Mesenchymal stem cell (in vitro differentiated cells and primary cell): ENCODE measurements around the gene RNF182.
A peak's percentile ranks its signal among the peaks of the same experiment; 100 is the strongest.

ENCODE experiments used
- DNase-seq: peaks from one replicate; pipeline ENCODE4 v3.0.0-alpha.2; 2013
- H2AFZ ChIP-seq: one replicate; pipeline ENCODE4 v1.6.1; 2013; ENCODE audit warnings: low read depth, mild to moderate bottlenecking, control low read depth, inconsistent platforms, low read length, moderate library complexity
- H2AK5ac ChIP-seq: 2 replicates; pipeline ENCODE4 v1.6.1; 2013; ENCODE audit warnings: low read length, moderate library complexity, mild to moderate bottlenecking, inconsistent platforms; ENCODE audit not compliant: severe bottlenecking
- H2BK120ac ChIP-seq: one replicate; pipeline ENCODE4 v1.6.1; 2013; ENCODE audit warnings: low read depth, mild to moderate bottlenecking, inconsistent platforms, low read length, moderate library complexity
- H2BK12ac ChIP-seq, 2 experiments: one replicate each; pipeline ENCODE4 v1.6.1; 2013; ENCODE audit warnings: inconsistent platforms in 2 of 2, low read length in 2 of 2, mild to moderate bottlenecking in 2 of 2, moderate library complexity in 2 of 2, control low read depth in 1 of 2
- H2BK15ac ChIP-seq: one replicate; pipeline ENCODE4 v1.6.1; 2013; ENCODE audit warnings: mild to moderate bottlenecking, low read depth, inconsistent platforms; ENCODE audit not compliant: poor library complexity, severe bottlenecking
- H2BK5ac ChIP-seq: 2 replicates; pipeline ENCODE4 v1.6.1; 2013; ENCODE audit warnings: low read depth, mild to moderate bottlenecking, low read length, control low read depth, inconsistent platforms; ENCODE audit not compliant: poor library complexity, severe bottlenecking
- H3K14ac ChIP-seq, 2 experiments: one replicate each; pipeline ENCODE4 v1.6.1; 2013; ENCODE audit warnings: inconsistent platforms in 2 of 2, low read length in 2 of 2, control low read depth in 1 of 2, mild to moderate bottlenecking in 1 of 2, moderate library complexity in 1 of 2
- H3K18ac ChIP-seq, 2 experiments: one replicate each; pipeline ENCODE4 v1.6.1; 2013; ENCODE audit warnings: inconsistent platforms in 2 of 2, low read length in 2 of 2, control low read depth in 1 of 2, low read depth in 1 of 2, mild to moderate bottlenecking in 1 of 2
- H3K23ac ChIP-seq, 2 experiments: one replicate each; pipeline ENCODE4 v1.6.1; 2013; ENCODE audit warnings: inconsistent platforms in 2 of 2, low read length in 2 of 2, mild to moderate bottlenecking in 2 of 2, moderate library complexity in 2 of 2, control low read depth in 1 of 2
- H3K27ac ChIP-seq: 2 replicates; pipeline ENCODE4 v1.5.1; 2013; ENCODE audit warnings: mild to moderate bottlenecking, moderate library complexity, low read length, control low read depth, inconsistent platforms; ENCODE audit not compliant: poor library complexity, severe bottlenecking
- H3K27me3 ChIP-seq, 2 experiments: 2 replicates each; pipeline versions ENCODE4 v1.6.1 to v1.7.0; 2013; ENCODE audit warnings: low read length in 2 of 2, mild to moderate bottlenecking in 2 of 2, moderate library complexity in 2 of 2, control low read depth in 1 of 2, inconsistent platforms in 1 of 2; ENCODE audit not compliant: control insufficient read depth in 1 of 2, insufficient read depth in 1 of 2
- H3K36me3 ChIP-seq, 2 experiments: 2 replicates each; pipeline versions ENCODE4 v1.6.1 to v1.7.0; 2013; ENCODE audit warnings: low read length in 2 of 2, control low read depth in 1 of 2, inconsistent platforms in 1 of 2, low read depth in 1 of 2, mild to moderate bottlenecking in 1 of 2; ENCODE audit not compliant: insufficient read depth in 2 of 2, control insufficient read depth in 1 of 2
- H3K4ac ChIP-seq, 2 experiments: one replicate each; pipeline ENCODE4 v1.6.1; 2013; ENCODE audit warnings: inconsistent platforms in 2 of 2, low read length in 2 of 2, mild to moderate bottlenecking in 2 of 2, moderate library complexity in 2 of 2, control low read depth in 1 of 2, low read depth in 1 of 2
- H3K4me1 ChIP-seq: 2 replicates; pipeline ENCODE4 v1.6.1; 2013; ENCODE audit warnings: low read depth, low read length, control low read depth; ENCODE audit not compliant: control insufficient read depth, insufficient read depth
- H3K4me2 ChIP-seq: 2 replicates; pipeline ENCODE4 v1.6.1; 2013; ENCODE audit warnings: low read length, mild to moderate bottlenecking, inconsistent platforms; ENCODE audit not compliant: poor library complexity, severe bottlenecking
- H3K4me3 ChIP-seq, 2 experiments: 2 replicates each; pipeline versions ENCODE4 v1.5.1 to v1.7.0; 2013; ENCODE audit warnings: low read length in 2 of 2, mild to moderate bottlenecking in 2 of 2, control low read depth in 1 of 2, low read depth in 1 of 2; ENCODE audit not compliant: insufficient read depth in 1 of 2
- H3K79me1 ChIP-seq: replicated peaks from 2 replicates; pipeline ENCODE4 v1.6.1; 2013; ENCODE audit warnings: mild to moderate bottlenecking, control low read depth, low read length, inconsistent platforms; ENCODE audit not compliant: poor library complexity, severe bottlenecking
- H3K9ac ChIP-seq: 2 replicates; pipeline ENCODE4 v1.7.0; 2013; ENCODE audit warnings: mild to moderate bottlenecking, low read length, moderate library complexity
- H3K9me3 ChIP-seq: 2 replicates; pipeline ENCODE4 v1.7.0; 2013; ENCODE audit warnings: mild to moderate bottlenecking, low read length; ENCODE audit not compliant: control insufficient read depth
- H4K8ac ChIP-seq: one replicate; pipeline ENCODE4 v1.6.1; 2013; ENCODE audit warnings: inconsistent platforms, mild to moderate bottlenecking, low read length, moderate library complexity
- H4K91ac ChIP-seq: one replicate; pipeline ENCODE4 v1.6.1; 2013; ENCODE audit warnings: mild to moderate bottlenecking, low read length, inconsistent platforms
- WGBS: methylation state at CpG from one replicate; pipeline ENCODE4 v1.1.7; 2013; ENCODE audit warnings: mixed read lengths; 5-methylcytosine and 5-hydroxymethylcytosine counted together

The RNF182 gene

GRCh38 chr6:13991393-13991792 is 66.6 kb downstream of the RNF182 start:
- Histone ChIP-seq H2AFZ (no peak overlapping the region), H3K27me3 (no peaks in the 10 kb centered on the region), H2BK120ac (no peak overlapping the region), H3K14ac (no peak overlapping the region), H3K4me3 (no peak overlapping the region), H4K8ac (no peak overlapping the region), H4K91ac (no peak overlapping the region), H3K9ac (no peak overlapping the region), H3K23ac (no peak overlapping the region), H3K9me3 (no peaks in the 10 kb centered on the region), H2BK12ac (no peak overlapping the region), H3K4me1 (peaks cover 1% of the 10 kb centered on the region), H3K4me2 (no peak overlapping the region), H3K36me3 (no peaks in the 10 kb centered on the region), H3K4ac (no peak overlapping the region), H2BK5ac (no peak overlapping the region), H2AK5ac (no peak overlapping the region), H2BK15ac (no peak overlapping the region), H3K27ac (no peak overlapping the region), H3K18ac (no peak overlapping the region), H3K79me1 (no peaks in the 10 kb centered on the region)
- WGBS, result 100% methylated on average over 1 of the region's 6 CpGs
- DNase-seq, result no peak

- Histone ChIP-seq H3K27me3 (no peaks in the 10 kb centered on the region), H2BK120ac (no peak overlapping the region), H3K23ac (no peak overlapping the region), H3K27ac (no peak overlapping the region), H3K9me3 (no peaks in the 10 kb centered on the region), H3K14ac (no peak overlapping the region), H2BK15ac (no peak overlapping the region), H3K18ac (no peak overlapping the region), H3K36me3 (no peaks in the 10 kb centered on the region), H4K91ac (no peak overlapping the region), H3K4me2 (no peak overlapping the region), H4K8ac (no peak overlapping the region), H2BK5ac (no peak overlapping the region), H3K9ac (no peak overlapping the region), H2BK12ac (no peak overlapping the region), H3K4me3 (peak overlapping the region in 1 of 2 experiments; percentile 16), H3K79me1 (no peaks in the 10 kb centered on the region), H2AFZ (no peak overlapping the region), H3K4ac (no peak overlapping the region), H2AK5ac (no peak overlapping the region), H3K4me1 (peaks cover under 1% of the 10 kb centered on the region)
- 65% methylated on average over 4 of the region's 5 CpGs for WGBS
- peak; percentile 78 for DNase-seq
These were observed 67.8 kb downstream of the RNF182 start for GRCh38 chr6:13992417-13993055.

- no peak overlapping the region for H4K91ac ChIP-seq
- no peak overlapping the region for H4K8ac ChIP-seq
- no peak overlapping the region for H3K9ac ChIP-seq
- H2AFZ ChIP-seq, result no peak overlapping the region
- no peak overlapping the region for H3K14ac ChIP-seq
- no peak overlapping the region for H3K4me3 ChIP-seq
- H2BK12ac ChIP-seq, result no peak overlapping the region
- no peak overlapping the region for H3K27ac ChIP-seq
- no peak overlapping the region for H3K23ac ChIP-seq
- WGBS, result no CpG with 5 or more reads among the region's 2 CpGs
- H2BK15ac ChIP-seq, result no peak overlapping the region
- H3K4ac ChIP-seq, result no peak overlapping the region
- no peak overlapping the region for H2BK5ac ChIP-seq
- H2AK5ac ChIP-seq, result no peak overlapping the region
- no peaks in the 10 kb centered on the region for H3K27me3 ChIP-seq
- H3K36me3 ChIP-seq, result no peaks in the 10 kb centered on the region
- no peaks in the 10 kb centered on the region for H3K4me1 ChIP-seq
- H3K18ac ChIP-seq, result no peak overlapping the region
- DNase-seq, result no peak
- H2BK120ac ChIP-seq, result no peak overlapping the region
- H3K4me2 ChIP-seq, result no peak overlapping the region
- no peaks in the 10 kb centered on the region for H3K9me3 ChIP-seq
- H3K79me1 ChIP-seq, result no peaks in the 10 kb centered on the region
These were observed 68.7 kb downstream of the RNF182 start for GRCh38 chr6:13993416-13993815.

GRCh38 chr6:13998356-13998755 is 73.6 kb downstream of the RNF182 start:
- H2BK15ac ChIP-seq, result no peak overlapping the region
- no peaks in the 10 kb centered on the region for H3K9me3 ChIP-seq
- DNase-seq, result no peak
- H2BK120ac ChIP-seq, result no peak overlapping the region
- no peak overlapping the region for H3K23ac ChIP-seq
- no peak overlapping the region for H4K91ac ChIP-seq
- H3K27me3 ChIP-seq, result no peaks in the 10 kb centered on the region
- H2BK5ac ChIP-seq, result no peak overlapping the region
- H4K8ac ChIP-seq, result no peak overlapping the region
- no peak overlapping the region for H3K4me3 ChIP-seq
- H3K18ac ChIP-seq, result no peak overlapping the region
- H3K4ac ChIP-seq, result no peak overlapping the region
- no peak overlapping the region for H3K14ac ChIP-seq
- H3K79me1 ChIP-seq, result no peaks in the 10 kb centered on the region
- no peak overlapping the region for H3K27ac ChIP-seq
- H3K36me3 ChIP-seq, result no peaks in the 10 kb centered on the region
- no peak overlapping the region for H3K4me2 ChIP-seq
- H2BK12ac ChIP-seq, result no peak overlapping the region
- WGBS, result 96% methylated on average over 1 of the region's 3 CpGs
- no peak overlapping the region for H3K9ac ChIP-seq
- peaks cover 15% of the 10 kb centered on the region for H3K4me1 ChIP-seq
- no peak overlapping the region for H2AFZ ChIP-seq
- H2AK5ac ChIP-seq, result no peak overlapping the region
